Heart right ventricle (tissue), 16 donors: ENCODE data around the gene ABCA13. TPM values are rescaled to one million over a fixed set of nuclear protein-coding genes. Genes with fewer than 3 reads are reported as not detected.

Source experiments
- ATAC-seq, 8 donors: fragments of 200-7000 bp; cut with Tn5 transposase; one replicate each; pipeline ENCODE4 v1.9.1; 2020; ENCODE audit warnings: mild to moderate bottlenecking in 8 of 8, moderate library complexity in 8 of 8, moderate number of reproducible peaks in 1 of 8
- DNase-seq, 2 donors: peaks; one replicate each; pipeline ENCODE4 v3.0.0-alpha.2; 2020
- H3K27ac ChIP-seq, 10 donors: fragments of 200-600 bp; sonication (generic) in 2 of 10; one replicate each; pipeline versions ENCODE4 v1.5.0 to v1.8.0; 2020 to 2022; ENCODE audit warnings: mild to moderate bottlenecking in 3 of 10
- H3K27me3 ChIP-seq, 7 donors: fragments of 200-600 bp; one replicate each; pipeline ENCODE4 v1.8.0; 2021 to 2022; ENCODE audit warnings: mild to moderate bottlenecking in 2 of 7
- H3K36me3 ChIP-seq, 9 donors: fragments of 200-600 bp; sonication (generic) in 1 of 9; one replicate each; pipeline versions ENCODE4 v1.5.0 to v1.8.0; 2020 to 2022; ENCODE audit warnings: mild to moderate bottlenecking in 2 of 9
- H3K4me1 ChIP-seq, 9 donors: fragments of 200-600 bp; sonication (generic) in 1 of 9; one replicate each; pipeline versions ENCODE4 v1.5.0 to v1.8.0; 2020 to 2022; ENCODE audit warnings: mild to moderate bottlenecking in 4 of 9
- H3K4me3 ChIP-seq, 10 donors: fragments of 200-600 bp; sonication (generic) in 2 of 10; one replicate each; pipeline versions ENCODE4 v1.5.0 to v1.8.0; 2020 to 2022; ENCODE audit warnings: mild to moderate bottlenecking in 7 of 10, moderate library complexity in 2 of 10
- H3K9me3 ChIP-seq, 11 donors: fragments of 200-600 bp in 10 of 11; sonication (generic) in 2 of 11; one replicate each; pipeline versions ENCODE4 v1.5.0 to v1.8.0; 2013 to 2022; ENCODE audit warnings: mild to moderate bottlenecking in 2 of 11, control low read depth in 1 of 11, moderate library complexity in 1 of 11
- WGBS, 2 donors: extraction: QIAGEN DNeasy Blood & Tissue Kit; methylation state at CpG; one replicate each; pipeline ENCODE4 v1.1.7; 2013; ENCODE audit warnings: inconsistent platforms in 1 of 2; 5-methylcytosine and 5-hydroxymethylcytosine counted together
- intact Hi-C, 10 donors: fragments of 100-400 bp; cut with DNase I; formaldehyde crosslinking; loops; one replicate each; pipeline versions ENCODE4 v1.11.1 to v1.14.2; 2022
- polyA plus RNA-seq, 2 donors: library from polyadenylated mRNA; stranded (reverse); fragments of 200-250 nt; gene quantifications; one replicate each; pipeline ENCODE4 v1.2.3, GENCODE V29; 2013
- total RNA-seq, 10 donors: library from RNA; stranded (reverse); fragmentation: NEBNext Ultra II Directional in 3 of 10; extraction: Animal tissue kit (Norgen Biotek cat#: 25700) in 3 of 10; gene quantifications; one replicate each; pipeline versions ENCODE4 v1.2.1 to v1.2.4, GENCODE V29; 2021 to 2023
- TF ChIP-seq, protein P1 (sequence below), 9 donors: fragments of 200-600 bp; sonication (generic) in 2 of 9; IDR thresholded peaks; one replicate each; pipeline versions ENCODE4 v1.5.0 to v1.8.0; 2021 to 2022; ENCODE audit warnings: antibody characterized with exemption in 9 of 9, mild to moderate bottlenecking in 5 of 9, moderate library complexity in 1 of 9
- donor health status: Arrhythmogenic right ventricular cardiomyopathy.
- donor health status: ischemic (EF 13 %, LVEDD 7.1; RV severe dilation, severe dysfunction).
- donor health status: healthy with polysubstance abuse.
- donor health status: DM: no; HTN: yes; CAD: no.
- donor health status: DM: no; HTN: no; CAD: no.
- donor health status: ischemic (EF 25% LVEDD 6.9; RV normal size, moderate dysfunction).
- donor health status: ischemic (EF 25% LVEDD 5.7; RV mildly dilated, moderate dysfunction).
- donor health status: healthy.
- donor health status: DM: yes; HTN: yes; CAD: no.
- donor health status: Ischemic cardiomyopathy.
- donor health status: ischemic (EF 35%, LVEDD 5.7; RV mildly dilated, moderate dysfunction).
- donor health status: nonischemic (EF 11% LVEDD 7.7; RV severe dilation, severe dysfunction).
- donor health status: DM: yes; HTN: yes; CAD: no.
- donor health status: PGD.
- donor health status: ischemic (EF 29% LVEDD 5.4; RV normal size, mild dysfunction).
- donor health status: nonischemic (EF 23%, LVEDD 6.1; RV moderate dilation, normal function).

The ABCA13 gene
- total and polyA plus RNA-seq, 12 donors = 0.01 to 0.37 (median 0.06) TPM; not detected in 1

DNA sequence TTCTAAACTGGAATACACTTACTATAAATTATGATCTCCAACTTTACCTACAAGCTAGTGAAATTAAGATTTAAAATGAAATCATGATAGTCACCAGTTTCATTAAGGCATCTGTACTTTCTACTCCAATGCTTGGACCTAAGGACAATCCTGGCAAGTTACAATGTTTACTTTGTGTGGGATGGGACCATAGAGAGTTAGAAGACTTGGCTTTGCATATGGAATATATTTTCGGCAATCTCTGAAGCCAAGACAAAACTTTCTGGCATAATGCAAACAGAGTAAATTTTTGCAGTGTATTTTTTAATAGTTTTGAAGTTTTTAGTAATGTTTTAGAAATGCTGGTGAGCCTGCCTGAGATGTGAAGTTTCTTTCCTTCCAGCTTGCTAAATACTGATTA lies 248.9 kb downstream of the ABCA13 start:
- TF ChIP-seq, protein P1, sequence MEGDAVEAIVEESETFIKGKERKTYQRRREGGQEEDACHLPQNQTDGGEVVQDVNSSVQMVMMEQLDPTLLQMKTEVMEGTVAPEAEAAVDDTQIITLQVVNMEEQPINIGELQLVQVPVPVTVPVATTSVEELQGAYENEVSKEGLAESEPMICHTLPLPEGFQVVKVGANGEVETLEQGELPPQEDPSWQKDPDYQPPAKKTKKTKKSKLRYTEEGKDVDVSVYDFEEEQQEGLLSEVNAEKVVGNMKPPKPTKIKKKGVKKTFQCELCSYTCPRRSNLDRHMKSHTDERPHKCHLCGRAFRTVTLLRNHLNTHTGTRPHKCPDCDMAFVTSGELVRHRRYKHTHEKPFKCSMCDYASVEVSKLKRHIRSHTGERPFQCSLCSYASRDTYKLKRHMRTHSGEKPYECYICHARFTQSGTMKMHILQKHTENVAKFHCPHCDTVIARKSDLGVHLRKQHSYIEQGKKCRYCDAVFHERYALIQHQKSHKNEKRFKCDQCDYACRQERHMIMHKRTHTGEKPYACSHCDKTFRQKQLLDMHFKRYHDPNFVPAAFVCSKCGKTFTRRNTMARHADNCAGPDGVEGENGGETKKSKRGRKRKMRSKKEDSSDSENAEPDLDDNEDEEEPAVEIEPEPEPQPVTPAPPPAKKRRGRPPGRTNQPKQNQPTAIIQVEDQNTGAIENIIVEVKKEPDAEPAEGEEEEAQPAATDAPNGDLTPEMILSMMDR (IDR thresholded peaks at IDR 0.05) = no peak
- Histone ChIP-seq H3K9me3 (no peaks in the 10 kb centered on the region), H3K27me3 (peaks cover 0 to 3% (median 0%) of the 10 kb centered on the region in 7 donors), H3K4me3 (no peak overlapping the region), H3K4me1 (no peaks in the 10 kb centered on the region), H3K27ac (no peak overlapping the region), H3K36me3 (no peaks in the 10 kb centered on the region)
- DNase-seq (no peak), ATAC-seq (no peak)
- 54 to 56% methylated on average over 1 of the region's 1 CpG for WGBS, 2 donors
- intact Hi-C loops = loop anchor here in 7 of 10 donors (5.0 to 10.0 kb wide), 3 partner anchors 452 to 457 kb away; no protein-coding TSS in a partner anchor

DNA sequence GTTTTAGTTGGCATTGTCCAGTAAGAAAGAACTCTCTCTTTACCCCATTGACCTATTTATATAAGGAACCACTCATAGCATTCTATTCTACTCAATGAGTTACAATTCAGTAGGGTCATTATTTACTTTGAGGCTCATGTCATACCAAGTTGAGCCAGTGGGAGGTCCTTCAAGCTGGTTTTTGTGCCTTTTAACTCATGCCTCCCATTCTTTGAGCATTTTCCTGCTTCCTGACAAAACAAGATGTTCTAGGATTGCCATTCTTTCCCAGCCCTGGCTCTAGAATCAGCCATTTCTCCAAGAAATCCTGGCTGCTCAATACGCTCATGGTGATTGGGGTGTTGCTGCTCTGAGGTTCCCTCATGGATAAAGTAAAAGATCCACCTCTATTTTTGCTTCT lies 250.1 kb downstream of the ABCA13 start:
- peaks cover 0 to 3% (median 0%) of the 10 kb centered on the region in 7 donors for H3K27me3 ChIP-seq
- no peak for DNase-seq
- TF ChIP-seq, protein P1 (IDR thresholded peaks at IDR 0.05) = no peak
- H3K27ac ChIP-seq = no peak overlapping the region
- intact Hi-C loops = loop anchor here in 7 of 10 donors (5.0 to 10.0 kb wide), 3 partner anchors 451 to 456 kb away; no protein-coding TSS in a partner anchor
- 91 to 96% methylated on average over 1 of the region's 1 CpG for WGBS, 2 donors
- no peaks in the 10 kb centered on the region for H3K9me3 ChIP-seq
- H3K4me3 ChIP-seq = no peak overlapping the region
- no peak for ATAC-seq
- no peaks in the 10 kb centered on the region for H3K4me1 ChIP-seq
- H3K36me3 ChIP-seq = no peaks in the 10 kb centered on the region

DNA sequence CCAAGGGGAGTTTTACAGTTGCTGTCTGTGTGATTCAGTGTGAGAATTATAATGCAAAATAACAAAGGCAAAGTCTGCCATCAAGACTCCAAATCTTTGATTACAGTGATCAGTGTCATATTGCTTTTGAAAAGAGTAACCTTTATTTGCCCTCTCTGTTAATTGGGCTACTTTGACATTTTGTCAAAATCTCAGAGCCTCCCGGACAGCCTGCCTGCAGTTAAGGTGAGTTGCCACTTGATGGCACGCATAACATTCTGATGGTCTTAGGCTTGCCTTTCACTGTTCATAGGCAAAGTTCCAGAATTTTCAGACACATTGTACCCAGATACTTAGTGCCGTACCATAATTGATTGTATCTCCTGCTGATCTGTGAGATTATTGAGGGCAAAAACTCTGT lies 253.5 kb downstream of the ABCA13 start:
- H3K4me1 ChIP-seq = no peaks in the 10 kb centered on the region
- no peaks in the 10 kb centered on the region for H3K9me3 ChIP-seq
- DNase-seq = no peak
- ATAC-seq = peak in 2 of 8 donors; percentile 34 to 56
- intact Hi-C loops = loop anchor here in 7 of 10 donors (5.0 to 10.0 kb wide), 3 partner anchors 448 to 453 kb away; no protein-coding TSS in a partner anchor
- TF ChIP-seq, protein P1 (IDR thresholded peaks at IDR 0.05) = peak in 8 of 9 donors; percentile 15 to 60 (median 44)
- peaks cover 0 to 3% (median 0%) of the 10 kb centered on the region in 7 donors for H3K27me3 ChIP-seq
- H3K4me3 ChIP-seq = no peak overlapping the region
- no peaks in the 10 kb centered on the region for H3K36me3 ChIP-seq
- no peak overlapping the region for H3K27ac ChIP-seq
- WGBS, 2 donors = 38 to 46% methylated on average over 3 of the region's 3 CpGs

DNA sequence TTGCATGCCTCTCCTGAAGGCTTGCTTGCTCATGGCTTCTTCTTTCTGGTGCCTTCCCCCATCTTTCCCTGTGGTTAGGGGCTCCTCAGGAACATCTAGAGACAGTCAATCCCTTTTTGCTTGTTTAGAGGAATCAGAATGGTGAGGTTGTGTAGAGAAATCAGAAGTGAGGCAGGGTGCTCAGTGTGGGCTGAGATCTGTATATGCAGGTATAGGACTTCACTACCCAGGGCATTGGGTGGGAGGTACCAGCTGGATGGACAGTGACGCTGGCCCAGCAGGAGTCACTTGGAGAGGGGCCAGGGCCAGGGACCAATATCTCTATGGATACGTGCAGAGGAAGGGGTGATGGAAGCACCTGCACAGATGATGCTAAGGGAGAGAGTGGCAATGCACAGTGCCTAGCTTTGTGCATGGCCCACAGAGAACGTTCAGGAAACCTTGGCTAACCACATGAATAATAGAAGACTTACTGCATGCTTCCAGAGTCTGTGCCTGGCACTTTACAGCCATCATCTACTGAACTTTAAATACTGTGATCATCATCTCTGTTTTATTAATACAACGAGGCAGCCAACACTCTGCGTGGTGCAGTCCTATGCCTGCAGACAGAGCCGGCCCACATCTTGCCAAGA lies 255.2 kb downstream of the ABCA13 start:
- Histone ChIP-seq H3K36me3 (no peaks in the 10 kb centered on the region), H3K4me1 (no peaks in the 10 kb centered on the region), H3K27ac (no peak overlapping the region), H3K9me3 (no peaks in the 10 kb centered on the region), H3K27me3 (no peaks in the 10 kb centered on the region), H3K4me3 (no peak overlapping the region)
- TF ChIP-seq, protein P1 (IDR thresholded peaks at IDR 0.05) = no peak
- WGBS, 2 donors = 83 to 87% methylated on average over 6 of the region's 6 CpGs
- no peak for DNase-seq
- ATAC-seq = no peak
- intact Hi-C loops = loop anchor here in 3 of 10 donors (10.0 kb wide), 1 partner anchor 448 kb away; no protein-coding TSS in a partner anchor
